ENCODE results near the gene FKRP. TPM values are rescaled to one million over a fixed set of nuclear protein-coding genes. Genes with fewer than 3 reads are reported as not detected.

The FKRP gene
- total RNA-seq, 4 donors from 2014 or later, result 7.0 to 14.3 (median 10.5) TPM

GRCh38 chr19:46710687-46711086, 35.2 kb upstream of the FKRP start:
- no peak for TF ChIP-seq CTCF (IDR thresholded peaks at IDR 0.05; ENCODE audit: low read depth)

GRCh38 chr19:46713781-46714443, 31.9 kb upstream of the FKRP start:
- TF ChIP-seq CTCF (IDR thresholded peaks at IDR 0.05; ENCODE audit: low read depth), result no peak

GRCh38 chr19:46714444-46715106, 31.3 kb upstream of the FKRP start:
- TF ChIP-seq CTCF (IDR thresholded peaks at IDR 0.05; ENCODE audit: low read depth), result no peak

GRCh38 chr19:46715620-46715974, 30.3 kb upstream of the FKRP start:
- TF ChIP-seq CTCF (IDR thresholded peaks at IDR 0.05; ENCODE audit: low read depth), result no peak

- no peak for TF ChIP-seq CTCF (IDR thresholded peaks at IDR 0.05; ENCODE audit: low read depth)
Measured at GRCh38 chr19:46715975-46716671, 29.7 kb upstream of the FKRP start.

GRCh38 chr19:46716672-46717033, 29.2 kb upstream of the FKRP start:
- no peak for TF ChIP-seq CTCF (IDR thresholded peaks at IDR 0.05; ENCODE audit: low read depth)

GRCh38 chr19:46717034-46717715, 28.7 kb upstream of the FKRP start, which contains the start of gene PRKD2:
Gene PRKD2, minus strand, starts transcription at chr19:46717114. Its CDS starts 744 bp downstream, at chr19:46716370.
- no peak for TF ChIP-seq CTCF (IDR thresholded peaks at IDR 0.05; ENCODE audit: low read depth)

All from subcutaneous adipose tissue (tissue), 4 donors.